HepG2 (cell line): ENCODE measurements around the gene COL27A1. TPM values are rescaled to one million over a fixed set of nuclear protein-coding genes. Genes with fewer than 3 reads are reported as not detected.

ENCODE experiments used
- SIX4 ChIP-seq: sonication (generic); formaldehyde crosslinking; IDR thresholded peaks from 2 replicates; pipeline ENCODE4 v1.4.0; 2020; ENCODE audit warnings: missing genetic modification reagents
- SP4 ChIP-seq: sonication (generic); formaldehyde crosslinking; IDR thresholded peaks from 2 replicates; pipeline ENCODE4 v1.8.1; 2023; ENCODE audit warnings: mild to moderate bottlenecking, missing genetic modification reagents
- TBL1XR1 ChIP-seq: fragments of 150-350 bp; IDR thresholded peaks from 2 replicates; pipeline ENCODE4 v1.6.1; 2014; ENCODE audit warnings: borderline replicate concordance, low read length; ENCODE audit not compliant: partially characterized antibody
- ZBTB40 ChIP-seq, 2 experiments: fragments of 450-650 bp in 1 of 2; sonication (generic) in 1 of 2; formaldehyde crosslinking in 1 of 2; IDR thresholded peaks; 2 replicates each; pipeline versions ENCODE4 v1.6.1 to v1.8.0; 2016 to 2022; ENCODE audit warnings: antibody characterized with exemption in 1 of 2, mild to moderate bottlenecking in 1 of 2, missing genetic modification reagents in 1 of 2
- ZNF333 ChIP-seq: sonication (generic); formaldehyde crosslinking; IDR thresholded peaks from 2 replicates; pipeline ENCODE4 v1.4.0; 2020; ENCODE audit warnings: mild to moderate bottlenecking, missing genetic modification reagents, borderline replicate concordance
- ZNF792 ChIP-seq: IDR thresholded peaks from 2 replicates; pipeline ENCODE4 v1.6.1; 2016
- polyA plus RNA-seq, 8 experiments: library from polyadenylated mRNA; depleted of rRNA in 3 of 8; stranded (reverse) in 7 of 8; unstranded in 1 of 8; fragments of >200 nt; fragmentation: Illumina TruSeq in 4 of 8; extraction: Trizol in 4 of 8; gene quantifications; 2 replicates each; pipeline versions ENCODE4 v1.2.1 to v1.2.3, GENCODE V29; 2011 to 2016; ENCODE audit warnings: low read depth in 4 of 8, missing spikeins in 1 of 8, mixed read lengths in 1 of 8; ENCODE audit not compliant: insufficient read depth in 1 of 8
- total RNA-seq, 5 experiments: library from RNA; depleted of rRNA; stranded (reverse); fragments of >200 nt; fragmentation: Illumina TruSeq; extraction: Trizol; gene quantifications; 2 replicates each; pipeline ENCODE4 v1.2.3, GENCODE V29; 2016; ENCODE audit warnings: low read depth in 1 of 5
- TF ChIP-seq, protein P1 (sequence below): sonication (generic); formaldehyde crosslinking; IDR thresholded peaks from 2 replicates; pipeline ENCODE4 v1.4.0; 2020; ENCODE audit warnings: missing genetic modification reagents, borderline replicate concordance
- TF ChIP-seq, protein P2 (sequence below), 2 experiments: sonication (generic) in 1 of 2; formaldehyde crosslinking in 1 of 2; IDR thresholded peaks; 2 replicates each; pipeline versions ENCODE4 v1.4.0 to v1.6.1; 2016 to 2020; ENCODE audit warnings: borderline replicate concordance in 1 of 2, low read depth in 1 of 2, mild to moderate bottlenecking in 1 of 2, missing genetic modification reagents in 1 of 2

COL27A1 gene
- total and polyA plus RNA-seq, 2 of the 13 experiments (the other 11 are each of a cell fraction or from before 2014, with no cell fraction given): 71.3 to 89.1 TPM

GRCh38 chr9:114141553-114142402, 13.6 kb upstream of the COL27A1 start (continued):
- TF ChIP-seq ZBTB40 (IDR thresholded peaks at IDR 0.05): no peak
- TF ChIP-seq ZBTB40 (CRISPR knock-in tag; IDR thresholded peaks at IDR 0.05): no peak
- TF ChIP-seq, protein P1, sequence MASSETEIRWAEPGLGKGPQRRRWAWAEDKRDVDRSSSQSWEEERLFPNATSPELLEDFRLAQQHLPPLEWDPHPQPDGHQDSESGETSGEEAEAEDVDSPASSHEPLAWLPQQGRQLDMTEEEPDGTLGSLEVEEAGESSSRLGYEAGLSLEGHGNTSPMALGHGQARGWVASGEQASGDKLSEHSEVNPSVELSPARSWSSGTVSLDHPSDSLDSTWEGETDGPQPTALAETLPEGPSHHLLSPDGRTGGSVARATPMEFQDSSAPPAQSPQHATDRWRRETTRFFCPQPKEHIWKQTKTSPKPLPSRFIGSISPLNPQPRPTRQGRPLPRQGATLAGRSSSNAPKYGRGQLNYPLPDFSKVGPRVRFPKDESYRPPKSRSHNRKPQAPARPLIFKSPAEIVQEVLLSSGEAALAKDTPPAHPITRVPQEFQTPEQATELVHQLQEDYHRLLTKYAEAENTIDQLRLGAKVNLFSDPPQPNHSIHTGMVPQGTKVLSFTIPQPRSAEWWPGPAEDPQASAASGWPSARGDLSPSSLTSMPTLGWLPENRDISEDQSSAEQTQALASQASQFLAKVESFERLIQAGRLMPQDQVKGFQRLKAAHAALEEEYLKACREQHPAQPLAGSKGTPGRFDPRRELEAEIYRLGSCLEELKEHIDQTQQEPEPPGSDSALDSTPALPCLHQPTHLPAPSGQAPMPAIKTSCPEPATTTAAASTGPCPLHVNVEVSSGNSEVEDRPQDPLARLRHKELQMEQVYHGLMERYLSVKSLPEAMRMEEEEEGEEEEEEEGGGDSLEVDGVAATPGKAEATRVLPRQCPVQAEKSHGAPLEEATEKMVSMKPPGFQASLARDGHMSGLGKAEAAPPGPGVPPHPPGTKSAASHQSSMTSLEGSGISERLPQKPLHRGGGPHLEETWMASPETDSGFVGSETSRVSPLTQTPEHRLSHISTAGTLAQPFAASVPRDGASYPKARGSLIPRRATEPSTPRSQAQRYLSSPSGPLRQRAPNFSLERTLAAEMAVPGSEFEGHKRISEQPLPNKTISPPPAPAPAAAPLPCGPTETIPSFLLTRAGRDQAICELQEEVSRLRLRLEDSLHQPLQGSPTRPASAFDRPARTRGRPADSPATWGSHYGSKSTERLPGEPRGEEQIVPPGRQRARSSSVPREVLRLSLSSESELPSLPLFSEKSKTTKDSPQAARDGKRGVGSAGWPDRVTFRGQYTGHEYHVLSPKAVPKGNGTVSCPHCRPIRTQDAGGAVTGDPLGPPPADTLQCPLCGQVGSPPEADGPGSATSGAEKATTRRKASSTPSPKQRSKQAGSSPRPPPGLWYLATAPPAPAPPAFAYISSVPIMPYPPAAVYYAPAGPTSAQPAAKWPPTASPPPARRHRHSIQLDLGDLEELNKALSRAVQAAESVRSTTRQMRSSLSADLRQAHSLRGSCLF (CRISPR knock-in tag): no peak
- TF ChIP-seq, protein P2, sequence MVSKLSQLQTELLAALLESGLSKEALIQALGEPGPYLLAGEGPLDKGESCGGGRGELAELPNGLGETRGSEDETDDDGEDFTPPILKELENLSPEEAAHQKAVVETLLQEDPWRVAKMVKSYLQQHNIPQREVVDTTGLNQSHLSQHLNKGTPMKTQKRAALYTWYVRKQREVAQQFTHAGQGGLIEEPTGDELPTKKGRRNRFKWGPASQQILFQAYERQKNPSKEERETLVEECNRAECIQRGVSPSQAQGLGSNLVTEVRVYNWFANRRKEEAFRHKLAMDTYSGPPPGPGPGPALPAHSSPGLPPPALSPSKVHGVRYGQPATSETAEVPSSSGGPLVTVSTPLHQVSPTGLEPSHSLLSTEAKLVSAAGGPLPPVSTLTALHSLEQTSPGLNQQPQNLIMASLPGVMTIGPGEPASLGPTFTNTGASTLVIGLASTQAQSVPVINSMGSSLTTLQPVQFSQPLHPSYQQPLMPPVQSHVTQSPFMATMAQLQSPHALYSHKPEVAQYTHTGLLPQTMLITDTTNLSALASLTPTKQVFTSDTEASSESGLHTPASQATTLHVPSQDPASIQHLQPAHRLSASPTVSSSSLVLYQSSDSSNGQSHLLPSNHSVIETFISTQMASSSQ (IDR thresholded peaks at IDR 0.05; ENCODE audit: low read depth): no peak
- TF ChIP-seq, protein P2 (CRISPR knock-in tag; IDR thresholded peaks at IDR 0.05; ENCODE audit: borderline replicate concordance): no peak
- TF ChIP-seq SIX4 (CRISPR knock-in tag): no peak
- no peak for TF ChIP-seq ZNF792 (CRISPR knock-in tag)
- no peak for TF ChIP-seq SP4
- TF ChIP-seq ZNF333 (CRISPR knock-in tag): no peak
- no peak for TF ChIP-seq TBL1XR1
